CD14-positive monocyte (primary cell): Measurements from ENCODE around the gene UACA. TPM values are rescaled to one million over a fixed set of nuclear protein-coding genes. Genes with fewer than 3 reads are reported as not detected.

Experiments used
- DNase-seq, 3 donors: peaks; one replicate each; pipeline ENCODE4 v3.0.0-alpha.2; 2011 to 2022
- H2AFZ ChIP-seq: 2 replicates; pipeline ENCODE4 v1.6.0; 2012; ENCODE audit warnings: mild to moderate bottlenecking, low read depth, low read length, inconsistent platforms; ENCODE audit not compliant: insufficient read depth, poor library complexity, severe bottlenecking
- H3K27ac ChIP-seq, 2 donors: 1 replicate in 1 of 2; 2 replicates in 1 of 2; pipeline ENCODE4 v1.5.1; 2012 to 2013; ENCODE audit warnings: low read length in 2 of 2, control low read depth in 1 of 2, inconsistent platforms in 1 of 2, low read depth in 1 of 2, mild to moderate bottlenecking in 1 of 2
- H3K27me3 ChIP-seq, 2 donors: one replicate each; pipeline versions ENCODE4 v1.6.0 to v1.6.1; 2011 to 2013; ENCODE audit warnings: low read length in 2 of 2; ENCODE audit not compliant: control insufficient read depth in 2 of 2, insufficient read depth in 2 of 2
- H3K36me3 ChIP-seq, 2 donors: replicated peaks in 1 of 2; 1 replicate in 1 of 2; 2 replicates in 1 of 2; pipeline versions ENCODE4 v1.5.1 to v1.6.1; 2012 to 2013; ENCODE audit warnings: low read length in 2 of 2, control low read depth in 1 of 2, inconsistent platforms in 1 of 2, mild to moderate bottlenecking in 1 of 2; ENCODE audit not compliant: insufficient read depth in 2 of 2, control insufficient read depth in 1 of 2
- H3K4me1 ChIP-seq, 2 donors: 1 replicate in 1 of 2; 2 replicates in 1 of 2; pipeline versions ENCODE4 v1.5.1 to v1.6.1; 2012 to 2013; ENCODE audit warnings: low read length in 2 of 2, control low read depth in 1 of 2, inconsistent platforms in 1 of 2, mild to moderate bottlenecking in 1 of 2, moderate library complexity in 1 of 2; ENCODE audit not compliant: insufficient read depth in 2 of 2, control insufficient read depth in 1 of 2
- H3K4me2 ChIP-seq: replicated peaks from 2 replicates; pipeline ENCODE3; 2012; ENCODE audit warnings: low read length, moderate library complexity, mild to moderate bottlenecking; ENCODE audit not compliant: poor library complexity, severe bottlenecking; ENCODE audit errors: extremely low read depth
- H3K4me3 ChIP-seq, 3 experiments: fragments of 200-600 bp in 1 of 3; sonication (generic) in 1 of 3; replicated peaks in 1 of 3; 1 replicate in 2 of 3; 2 replicates in 1 of 3; pipeline ENCODE4 v1.5.1; 2011 to 2013; ENCODE audit warnings: low read length in 3 of 3, mild to moderate bottlenecking in 3 of 3, control low read depth in 2 of 3, low read depth in 2 of 3, inconsistent platforms in 1 of 3, moderate library complexity in 1 of 3
- H3K79me2 ChIP-seq: 2 replicates; pipeline ENCODE4 v1.6.0; 2012; ENCODE audit warnings: mild to moderate bottlenecking, control low read depth, inconsistent platforms, low read length, moderate library complexity; ENCODE audit not compliant: insufficient read depth
- H3K9ac ChIP-seq: 2 replicates; pipeline ENCODE4 v1.6.0; 2017; ENCODE audit warnings: low read length, mild to moderate bottlenecking; ENCODE audit not compliant: insufficient read depth, poor library complexity, severe bottlenecking
- H3K9me3 ChIP-seq, 2 donors: replicated peaks in 1 of 2; 1 replicate in 1 of 2; 2 replicates in 1 of 2; pipeline versions ENCODE4 v1.5.1 to v1.6.1; 2012 to 2013; ENCODE audit warnings: low read length in 2 of 2, control low read depth in 1 of 2; ENCODE audit not compliant: control insufficient read depth in 1 of 2, insufficient read depth in 1 of 2
- H4K20me1 ChIP-seq: 2 replicates; pipeline ENCODE4 v1.6.0; 2012; ENCODE audit warnings: mild to moderate bottlenecking, low read length, control low read depth, moderate library complexity; ENCODE audit not compliant: insufficient read depth
- H3K27ac Mint-ChIP-seq, 7 donors: one replicate each; pipeline ENCODE4 v1.8.0; 2020; ENCODE audit warnings: mild to moderate bottlenecking in 7 of 7, mixed read lengths in 7 of 7, moderate library complexity in 6 of 7, inconsistent platforms in 2 of 7
- H3K27me3 Mint-ChIP-seq, 3 donors: one replicate each; pipeline ENCODE4 v1.8.0; 2021 to 2022; ENCODE audit warnings: low read depth in 3 of 3, mild to moderate bottlenecking in 3 of 3, mixed read lengths in 3 of 3, moderate library complexity in 3 of 3, inconsistent platforms in 1 of 3
- H3K36me3 Mint-ChIP-seq, 2 donors: one replicate each; pipeline ENCODE4 v1.8.0; 2020; ENCODE audit warnings: mixed read lengths in 2 of 2, inconsistent platforms in 1 of 2, mild to moderate bottlenecking in 1 of 2
- H3K4me1 Mint-ChIP-seq: one replicate; pipeline ENCODE4 v1.8.0; 2020; ENCODE audit warnings: mild to moderate bottlenecking, mixed read lengths
- H3K4me3 Mint-ChIP-seq, 2 donors: one replicate each; pipeline ENCODE4 v1.8.0; 2020; ENCODE audit warnings: mild to moderate bottlenecking in 2 of 2, mixed read lengths in 2 of 2, moderate library complexity in 1 of 2
- H3K9me3 Mint-ChIP-seq, 7 donors: one replicate each; pipeline ENCODE4 v1.8.0; 2020 to 2022; ENCODE audit warnings: mixed read lengths in 7 of 7, mild to moderate bottlenecking in 6 of 7, moderate library complexity in 6 of 7, inconsistent platforms in 2 of 7
- CTCF ChIP-seq: fragments of 200-600 bp; IDR thresholded peaks from one replicate; pipeline ENCODE4 v1.8.0; 2022; ENCODE audit warnings: antibody characterized with exemption, mild to moderate bottlenecking
- WGBS: methylation state at CpG from one replicate; pipeline ENCODE4 v1.1.5; 2013; ENCODE audit warnings: missing lambda C conversion rate; ENCODE audit not compliant: insufficient coverage; 5-methylcytosine and 5-hydroxymethylcytosine counted together
- intact Hi-C, 2 donors: fragments of 100-400 bp; cut with micrococcal nuclease; formaldehyde crosslinking; loops; one replicate each; pipeline versions ENCODE4 v1.15.0 to v1.15.1; 2023
- polyA plus RNA-seq, 3 donors: library from polyadenylated mRNA; depleted of rRNA in 1 of 3; unstranded in 2 of 3; stranded (reverse) in 1 of 3; fragments of 300-500 nt in 2 of 3; fragments of >200 nt in 1 of 3; fragmentation: Illumina TruSeq in 2 of 3; gene quantifications; 1 replicate in 2 of 3; 2 replicates in 1 of 3; pipeline ENCODE4 v1.2.3, GENCODE V29; 2012 to 2021

Gene UACA
- polyA plus RNA-seq, 3 donors = 1.7 to 3.1 (median 2.4) TPM

GRCh38 chr15:70794596-70795310, 31.4 kb upstream of the UACA start:
- H3K9ac ChIP-seq = no peak overlapping the region
- H3K27ac ChIP-seq = no peak overlapping the region
- H3K79me2 ChIP-seq = no peaks in the 10 kb centered on the region
- H2AFZ ChIP-seq = no peak overlapping the region
- no peaks in the 10 kb centered on the region for H3K36me3 ChIP-seq
- no peaks in the 10 kb centered on the region for H3K9me3 ChIP-seq
- no peaks in the 10 kb centered on the region for H3K9me3 Mint-ChIP-seq
- H3K36me3 Mint-ChIP-seq = no peaks in the 10 kb centered on the region
- peaks cover 9% of the 10 kb centered on the region for H3K4me1 Mint-ChIP-seq
- H3K27me3 ChIP-seq = no peaks in the 10 kb centered on the region
- DNase-seq = no peak
- no peak overlapping the region for H3K4me3 ChIP-seq
- WGBS = 89% methylated on average over 1 of the region's 12 CpGs
- peaks cover 2 to 6% (median 6%) of the 10 kb centered on the region in 3 donors for H3K27me3 Mint-ChIP-seq
- no peak overlapping the region for H3K4me2 ChIP-seq
- H4K20me1 ChIP-seq = no peaks in the 10 kb centered on the region
- H3K4me1 ChIP-seq = no peaks in the 10 kb centered on the region
- no peak for TF ChIP-seq CTCF
- peak overlapping the region in 1 of 7 donors; percentile 41 for H3K27ac Mint-ChIP-seq
- no peak overlapping the region for H3K4me3 Mint-ChIP-seq
- intact Hi-C loops = no loop called here

GRCh38 chr15:70793694-70794093, 30.3 kb upstream of the UACA start:
- H3K4me1 ChIP-seq = no peaks in the 10 kb centered on the region
- no peaks in the 10 kb centered on the region for H3K9me3 Mint-ChIP-seq
- no peak overlapping the region for H3K9ac ChIP-seq
- H3K4me3 ChIP-seq = no peak overlapping the region
- DNase-seq = no peak
- H3K9me3 ChIP-seq = no peaks in the 10 kb centered on the region
- H3K79me2 ChIP-seq = no peaks in the 10 kb centered on the region
- H3K27me3 Mint-ChIP-seq = peaks cover 3 to 6% (median 6%) of the 10 kb centered on the region in 3 donors
- 100% methylated on average over 2 of the region's 6 CpGs for whole genome bisulfite sequencing
- no peak overlapping the region for H3K27ac Mint-ChIP-seq
- peaks cover 9% of the 10 kb centered on the region for H3K4me1 Mint-ChIP-seq
- no peak overlapping the region for H3K4me3 Mint-ChIP-seq
- no peaks in the 10 kb centered on the region for H4K20me1 ChIP-seq
- TF ChIP-seq CTCF = no peak
- no peaks in the 10 kb centered on the region for H3K36me3 ChIP-seq
- H3K4me2 ChIP-seq = no peak overlapping the region
- no peak overlapping the region for H2AFZ ChIP-seq
- H3K27ac ChIP-seq = no peak overlapping the region
- H3K36me3 Mint-ChIP-seq = no peaks in the 10 kb centered on the region
- no peaks in the 10 kb centered on the region for H3K27me3 ChIP-seq
- intact Hi-C loops = no loop called here
